DND-41 (cell line): Measurements from ENCODE around the gene WDR18.

Experiments
- ATAC-seq: fragments of 200-7000 bp; cut with Tn5 transposase; 3 replicates; pipeline ENCODE4 v1.9.1; 2021; ENCODE audit warnings: low read depth; ENCODE audit not compliant: insufficient read depth
- DNase-seq: peaks from one replicate; pipeline ENCODE4 v3.0.0-alpha.2; 2020
- H2AFZ ChIP-seq: 2 replicates; pipeline ENCODE4 v1.6.0; 2012; ENCODE audit warnings: low read depth, low read length
- H3K27ac ChIP-seq: 2 replicates; pipeline ENCODE4 v1.5.1; 2012; ENCODE audit warnings: low read length, inconsistent platforms
- H3K27me3 ChIP-seq: fragments of 200-600 bp; sonication (generic); 2 replicates; pipeline ENCODE4 v1.6.0; 2012; ENCODE audit warnings: low read length, mild to moderate bottlenecking, inconsistent platforms; ENCODE audit not compliant: insufficient read depth, poor library complexity
- H3K36me3 ChIP-seq: 2 replicates; pipeline ENCODE4 v1.5.1; 2012; ENCODE audit warnings: low read length, inconsistent platforms; ENCODE audit not compliant: insufficient read depth
- H3K4me1 ChIP-seq: 2 replicates; pipeline ENCODE4 v1.5.1; 2012; ENCODE audit warnings: mild to moderate bottlenecking, low read length; ENCODE audit not compliant: insufficient read depth
- H3K4me2 ChIP-seq: 2 replicates; pipeline ENCODE4 v1.6.0; 2012; ENCODE audit warnings: mild to moderate bottlenecking, moderate library complexity, low read length, inconsistent platforms; ENCODE audit not compliant: insufficient read depth
- H3K4me3 ChIP-seq, 2 experiments: fragments of 200-600 bp in 1 of 2; shearing (Covaris generic) in 1 of 2; 2 replicates each; pipeline ENCODE4 v1.5.1; 2012 to 2016; ENCODE audit warnings: inconsistent platforms in 2 of 2, low read length in 2 of 2, mild to moderate bottlenecking in 2 of 2, low read depth in 1 of 2, moderate library complexity in 1 of 2
- H3K79me2 ChIP-seq: 2 replicates; pipeline ENCODE4 v1.6.0; 2012; ENCODE audit warnings: low read length, inconsistent platforms; ENCODE audit not compliant: insufficient read depth
- H3K9ac ChIP-seq: 2 replicates; pipeline ENCODE4 v1.6.0; 2012; ENCODE audit warnings: low read depth, mild to moderate bottlenecking, inconsistent platforms, low read length, moderate library complexity
- H3K9me3 ChIP-seq: 2 replicates; pipeline ENCODE4 v1.5.1; 2012; ENCODE audit warnings: low read length, moderate library complexity, mild to moderate bottlenecking, inconsistent platforms; ENCODE audit not compliant: insufficient read depth, severe bottlenecking
- H4K20me1 ChIP-seq: 2 replicates; pipeline ENCODE4 v1.6.0; 2012; ENCODE audit warnings: low read length; ENCODE audit not compliant: insufficient read depth
- EZH2 ChIP-seq: IDR thresholded peaks from 3 replicates; pipeline ENCODE4 v1.6.1; 2012; ENCODE audit warnings: borderline replicate concordance, low read depth, mild to moderate bottlenecking, moderate library complexity, low read length, inconsistent platforms; ENCODE audit not compliant: severe bottlenecking
- TF ChIP-seq, protein P1 (sequence below): IDR thresholded peaks from 2 replicates; pipeline ENCODE4 v1.5.1; 2012; ENCODE audit warnings: borderline replicate concordance, low read length, moderate library complexity, mild to moderate bottlenecking; ENCODE audit not compliant: poor library complexity, severe bottlenecking; ENCODE audit errors: extremely low read depth

The WDR18 gene

GRCh38 chr19:1040476-1041271, 56.5 kb downstream of the WDR18 start:
- H3K4me1 ChIP-seq = peaks cover 48% of the 10 kb centered on the region
- peaks cover 8% of the 10 kb centered on the region; the same call in 1 of the 2 replicates for H4K20me1 ChIP-seq
- no peaks in the 10 kb centered on the region for H3K9me3 ChIP-seq
- DNase-seq (peak; percentile 92), ATAC-seq (peak; percentile 71)
- H3K27ac ChIP-seq = peak overlapping the region; percentile 54
- peak overlapping the region; percentile 62 for H3K9ac ChIP-seq
- H3K4me2 ChIP-seq = peak overlapping the region; percentile 95
- TF ChIP-seq EZH2 = no peak
- TF ChIP-seq, protein P1, sequence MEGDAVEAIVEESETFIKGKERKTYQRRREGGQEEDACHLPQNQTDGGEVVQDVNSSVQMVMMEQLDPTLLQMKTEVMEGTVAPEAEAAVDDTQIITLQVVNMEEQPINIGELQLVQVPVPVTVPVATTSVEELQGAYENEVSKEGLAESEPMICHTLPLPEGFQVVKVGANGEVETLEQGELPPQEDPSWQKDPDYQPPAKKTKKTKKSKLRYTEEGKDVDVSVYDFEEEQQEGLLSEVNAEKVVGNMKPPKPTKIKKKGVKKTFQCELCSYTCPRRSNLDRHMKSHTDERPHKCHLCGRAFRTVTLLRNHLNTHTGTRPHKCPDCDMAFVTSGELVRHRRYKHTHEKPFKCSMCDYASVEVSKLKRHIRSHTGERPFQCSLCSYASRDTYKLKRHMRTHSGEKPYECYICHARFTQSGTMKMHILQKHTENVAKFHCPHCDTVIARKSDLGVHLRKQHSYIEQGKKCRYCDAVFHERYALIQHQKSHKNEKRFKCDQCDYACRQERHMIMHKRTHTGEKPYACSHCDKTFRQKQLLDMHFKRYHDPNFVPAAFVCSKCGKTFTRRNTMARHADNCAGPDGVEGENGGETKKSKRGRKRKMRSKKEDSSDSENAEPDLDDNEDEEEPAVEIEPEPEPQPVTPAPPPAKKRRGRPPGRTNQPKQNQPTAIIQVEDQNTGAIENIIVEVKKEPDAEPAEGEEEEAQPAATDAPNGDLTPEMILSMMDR = no peak
- no peaks in the 10 kb centered on the region for H3K79me2 ChIP-seq
- peak overlapping the region; percentile 39 to 79 for H3K4me3 ChIP-seq
- peaks cover 16% of the 10 kb centered on the region for H3K36me3 ChIP-seq
- no peaks in the 10 kb centered on the region for H3K27me3 ChIP-seq
- peak overlapping the region; percentile 74 for H2AFZ ChIP-seq

GRCh38 chr19:1041272-1041834, 57.2 kb downstream of the WDR18 start:
- Histone ChIP-seq H3K36me3 (peaks cover 16% of the 10 kb centered on the region), H4K20me1 (peaks cover 8% of the 10 kb centered on the region; the same call in 1 of the 2 replicates), H3K27me3 (no peaks in the 10 kb centered on the region), H3K4me3 (peak overlapping the region in 1 of 2 experiments; percentile 79; a peak in 2 of 4 replicates), H3K9me3 (no peaks in the 10 kb centered on the region), H2AFZ (no peak overlapping the region), H3K4me2 (peak overlapping the region; percentile 95), H3K79me2 (no peaks in the 10 kb centered on the region), H3K4me1 (peaks cover 48% of the 10 kb centered on the region), H3K9ac (peak overlapping the region; percentile 20; the same call in 1 of the 2 replicates), H3K27ac (peak overlapping the region; percentile 29; the same call in 1 of the 2 replicates)
- no peak for TF ChIP-seq EZH2
- TF ChIP-seq, protein P1 = no peak
- ATAC-seq (no peak), DNase-seq (no peak)

- no peak for ATAC-seq
- Histone ChIP-seq H3K27ac (no peak overlapping the region), H3K27me3 (no peaks in the 10 kb centered on the region), H3K4me3 (no peak overlapping the region), H2AFZ (no peak overlapping the region), H3K79me2 (no peaks in the 10 kb centered on the region), H4K20me1 (peaks cover 8% of the 10 kb centered on the region; the same call in 1 of the 2 replicates), H3K36me3 (peaks cover 19% of the 10 kb centered on the region), H3K9me3 (no peaks in the 10 kb centered on the region), H3K9ac (no peak overlapping the region), H3K4me1 (peaks cover 48% of the 10 kb centered on the region), H3K4me2 (peak overlapping the region; percentile 95)
- TF ChIP-seq, protein P1 = no peak
- no peak for TF ChIP-seq EZH2
- no peak for DNase-seq
These were observed 57.9 kb downstream of the WDR18 start for GRCh38 chr19:1041835-1042685.
